Esophagus muscularis mucosa (tissue), 4 donors: ENCODE results near the gene TDRD12.

ENCODE experiments used
- CTCF ChIP-seq, 3 experiments: fragments of 200-600 bp in 2 of 3; fragments of 450-650 bp in 1 of 3; sonication (generic) in 2 of 3; IDR thresholded peaks; one replicate each; pipeline ENCODE4 v1.5.1; 2017 to 2019; ENCODE audit warnings: antibody characterized with exemption in 3 of 3, mild to moderate bottlenecking in 2 of 3, moderate library complexity in 1 of 3
- EP300 ChIP-seq: sonication (generic); formaldehyde crosslinking; IDR thresholded peaks from one replicate; pipeline ENCODE4 v1.6.1; 2017; ENCODE audit warnings: antibody characterized with exemption
- POLR2A ChIP-seq: fragments of 450-650 bp; IDR thresholded peaks from one replicate; pipeline ENCODE4 v1.6.1; 2017; ENCODE audit warnings: antibody characterized with exemption, moderate library complexity, mild to moderate bottlenecking, low read depth

- TF ChIP-seq CTCF (IDR thresholded peaks at IDR 0.05) (no peak), POLR2A (no peak), EP300 (no peak)
Observed at GRCh38 chr19:32872391-32872790, 152.8 kb downstream of the TDRD12 start.
